Measurements from ENCODE around the gene RAN. TPM values are rescaled to one million over a fixed set of nuclear protein-coding genes. Genes with fewer than 3 reads are reported as not detected.

RAN gene
- total RNA-seq, result 1,000 to 10,000 TPM; 1,100 to 1,397 TPM

GRCh38 chr12:130871286-130872178, at the start of gene RAN:
RAN (plus strand) TSS chr12:130872066; CDS start chr12:130872594, 528 bp downstream.
- peak within 1 kb of the TSS; percentile 96 for H3K27ac Mint-ChIP-seq
- ATAC-seq (replicated peaks in 1 of 2) (peak; percentile 76 to 80), DNase-seq (peak; percentile 90 to 92)
- H3K4me1 Mint-ChIP-seq (ENCODE audit: low read depth), result peaks cover 52% of the 10 kb centered on the region
- H3K4me3 Mint-ChIP-seq, result peak within 1 kb of the TSS; percentile 90 to 98
- H3K27me3 Mint-ChIP-seq (ENCODE audit: low read depth), result no peaks in the 10 kb centered on the region
- H3K9me3 Mint-ChIP-seq, result peaks cover 0 to 1% of the 10 kb centered on the region in 2 donors
- H3K36me3 Mint-ChIP-seq (ENCODE audit: insufficient read depth in 2 of 2), result peaks cover 20 to 39% of the 10 kb centered on the region in 2 donors

- no peak for DNase-seq
- Mint-ChIP-seq H3K4me1 (ENCODE audit: low read depth) (peaks cover 14% of the 10 kb centered on the region), H3K9me3 (no peaks in the 10 kb centered on the region), H3K27me3 (ENCODE audit: low read depth) (no peaks in the 10 kb centered on the region), H3K4me3 (no peak overlapping the region), H3K27ac (no peak overlapping the region), H3K36me3 (ENCODE audit: insufficient read depth in 2 of 2) (peaks cover 0 to 6% of the 10 kb centered on the region in 2 donors)
- no peak for ATAC-seq (replicated peaks in 1 of 2)
Measured at GRCh38 chr12:130825771-130826150, 46.1 kb upstream of the RAN start.

DNA sequence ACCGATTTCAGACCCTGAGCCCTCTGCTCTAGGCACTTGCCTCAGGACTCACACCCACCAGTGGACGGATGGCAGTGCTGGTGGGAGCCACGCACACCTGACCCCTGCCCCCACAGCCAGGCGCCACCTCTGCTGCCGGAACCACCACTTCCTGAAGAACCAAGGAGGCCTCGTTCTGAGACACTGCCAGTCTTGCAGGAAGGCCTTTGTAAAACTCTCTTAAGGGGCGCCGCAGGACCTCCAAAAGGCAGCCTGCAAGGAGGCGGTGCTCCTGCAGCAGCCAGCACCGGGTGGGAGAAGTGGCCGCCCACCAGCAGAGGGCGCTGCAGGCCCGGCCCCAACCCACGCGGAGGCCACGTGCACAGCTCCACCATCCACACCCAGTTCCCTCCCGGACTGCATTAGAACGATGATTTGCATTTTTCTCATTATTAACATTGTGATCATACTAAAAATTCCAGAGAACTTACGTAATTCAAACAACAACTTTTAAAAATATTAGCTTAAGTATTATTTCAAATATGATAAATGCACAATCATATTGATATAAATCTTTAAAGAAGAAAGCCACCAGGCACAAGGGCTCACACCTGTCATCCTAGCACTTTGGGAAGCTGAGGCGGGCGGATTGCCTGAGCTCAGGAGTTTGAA, 45.6 kb upstream of the RAN start:
- H3K36me3 Mint-ChIP-seq (ENCODE audit: insufficient read depth in 2 of 2), result peaks cover 0 to 3% of the 10 kb centered on the region in 2 donors
- peak; percentile 66 to 84 for DNase-seq
- H3K4me1 Mint-ChIP-seq (ENCODE audit: low read depth), result peaks cover 14% of the 10 kb centered on the region
- no peak overlapping the region for H3K4me3 Mint-ChIP-seq
- H3K9me3 Mint-ChIP-seq, result no peaks in the 10 kb centered on the region
- no peak overlapping the region for H3K27ac Mint-ChIP-seq
- peak; percentile 87 to 94 for ATAC-seq (replicated peaks in 1 of 2)
- H3K27me3 Mint-ChIP-seq (ENCODE audit: low read depth), result no peaks in the 10 kb centered on the region

DNA sequence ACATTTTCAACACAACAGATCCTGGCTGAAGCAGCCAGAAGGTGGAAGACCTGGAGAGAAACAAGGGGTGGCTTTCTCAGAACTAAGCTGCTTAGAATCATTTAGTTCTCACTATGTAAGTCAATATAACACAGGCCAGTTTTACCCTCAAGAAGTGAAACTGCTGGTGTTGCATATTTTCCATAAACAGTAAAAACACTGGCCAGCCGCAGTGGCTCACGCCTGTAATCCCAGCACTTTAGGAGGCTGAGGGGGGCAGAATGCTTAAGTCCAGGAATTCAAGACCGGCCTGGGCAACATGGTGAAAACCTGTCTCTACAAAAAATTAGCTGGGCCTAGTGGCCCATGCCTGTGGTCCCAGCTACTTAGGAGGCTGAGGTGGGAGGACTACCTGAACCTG, 44.4 kb upstream of the RAN start:
- Mint-ChIP-seq H3K27ac (no peak overlapping the region), H3K4me1 (ENCODE audit: low read depth) (peaks cover 15% of the 10 kb centered on the region), H3K36me3 (ENCODE audit: insufficient read depth in 2 of 2) (peaks cover 0 to 3% of the 10 kb centered on the region in 2 donors), H3K27me3 (ENCODE audit: low read depth) (no peaks in the 10 kb centered on the region), H3K9me3 (no peaks in the 10 kb centered on the region), H3K4me3 (no peak overlapping the region)
- ATAC-seq (replicated peaks in 1 of 2), result no peak
- no peak for DNase-seq

DNA sequence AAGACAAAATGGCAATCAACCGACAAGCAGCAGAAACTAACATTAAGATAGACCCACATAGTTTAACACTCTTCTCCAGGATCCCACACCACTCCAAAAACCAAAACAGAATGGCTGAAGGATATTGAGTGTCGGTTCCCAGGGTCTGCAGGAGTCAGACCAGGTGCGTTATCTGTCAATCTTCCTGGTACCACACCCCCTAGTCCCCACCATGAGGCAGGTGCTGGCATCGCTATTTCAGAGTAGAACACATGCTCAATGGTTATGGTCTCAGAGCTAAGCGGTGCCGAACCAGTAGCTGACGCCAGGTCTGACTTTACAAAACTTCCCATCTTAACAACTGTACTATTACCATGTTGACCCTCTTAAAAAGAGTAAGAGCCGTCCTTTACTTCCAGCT, 43.0 kb upstream of the RAN start:
- ATAC-seq (replicated peaks in 1 of 2), result no peak
- Mint-ChIP-seq H3K27ac (no peak overlapping the region), H3K4me3 (no peak overlapping the region), H3K27me3 (ENCODE audit: low read depth) (no peaks in the 10 kb centered on the region), H3K36me3 (ENCODE audit: insufficient read depth in 2 of 2) (peaks cover 0 to 1% of the 10 kb centered on the region in 2 donors), H3K4me1 (ENCODE audit: low read depth) (peaks cover 22% of the 10 kb centered on the region), H3K9me3 (no peaks in the 10 kb centered on the region)
- no peak for DNase-seq

DNA sequence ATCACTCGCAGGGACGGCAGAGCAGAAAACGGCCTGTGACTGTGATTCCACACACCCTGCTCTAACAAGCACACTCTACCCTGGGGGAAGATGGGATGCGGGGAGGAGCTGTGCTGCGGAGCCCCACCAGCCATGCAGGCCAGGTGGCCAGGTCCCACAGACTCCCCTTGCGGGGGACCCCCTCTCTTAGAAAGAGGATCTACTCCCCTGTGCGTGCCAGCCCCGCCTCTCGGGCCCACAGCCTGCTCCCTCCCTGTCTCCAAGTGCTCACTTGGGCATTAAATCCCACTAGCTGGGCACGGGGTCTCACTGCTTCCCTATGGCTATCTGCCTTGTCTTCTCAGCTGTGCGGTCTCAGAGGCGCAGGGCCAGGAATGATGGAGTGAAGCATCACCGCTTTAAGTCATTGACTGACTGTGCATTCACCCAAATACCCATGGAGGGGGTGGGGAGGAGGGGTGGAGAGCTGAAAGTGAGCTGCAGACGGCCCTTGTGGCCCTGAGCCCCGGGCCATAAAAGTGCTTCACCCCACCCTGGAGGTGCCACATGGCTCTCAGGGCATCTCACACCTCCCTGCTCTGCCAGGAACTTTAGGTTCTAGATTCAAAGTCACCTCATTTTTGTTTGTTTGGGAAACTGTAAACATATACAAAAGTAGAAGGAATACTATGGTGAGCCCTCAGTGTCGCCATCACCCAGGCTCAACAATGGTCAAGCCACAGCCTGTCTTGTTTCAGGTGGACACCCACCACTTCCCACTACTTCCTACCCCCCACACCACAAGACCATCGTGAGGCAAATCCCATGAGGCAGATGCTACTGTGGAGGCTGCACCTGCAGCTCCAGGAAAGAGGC, 42.2 kb upstream of the RAN start:
- Mint-ChIP-seq H3K4me3 (no peak overlapping the region), H3K27ac (no peak overlapping the region)

DNA sequence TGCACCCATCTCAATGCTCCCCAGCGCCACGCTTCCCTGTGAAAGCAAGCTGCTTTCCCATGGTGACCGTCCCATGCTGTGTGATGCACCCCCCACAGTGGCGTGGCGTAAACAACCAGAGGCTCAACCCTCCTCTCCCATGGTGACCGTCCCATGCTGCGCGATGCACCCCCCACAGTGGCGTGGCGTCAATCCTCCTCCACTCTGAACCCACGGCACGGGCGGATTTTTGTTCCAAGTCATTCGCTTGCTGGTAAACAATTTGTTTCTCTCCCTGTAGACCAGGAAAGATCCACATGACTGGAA, 41.7 kb upstream of the RAN start:
- no peaks in the 10 kb centered on the region for H3K27me3 Mint-ChIP-seq (ENCODE audit: low read depth)
- no peak overlapping the region for H3K27ac Mint-ChIP-seq
- DNase-seq, result no peak
- no peaks in the 10 kb centered on the region for H3K9me3 Mint-ChIP-seq
- ATAC-seq (replicated peaks in 1 of 2), result no peak
- H3K36me3 Mint-ChIP-seq (ENCODE audit: insufficient read depth in 2 of 2), result peaks cover 0 to 1% of the 10 kb centered on the region in 2 donors
- H3K4me1 Mint-ChIP-seq (ENCODE audit: low read depth), result peaks cover 22% of the 10 kb centered on the region
- H3K4me3 Mint-ChIP-seq, result no peak overlapping the region

More for the DNA sequence above, 42.2 kb upstream of the RAN start:
- peaks cover 0 to 1% of the 10 kb centered on the region in 2 donors for H3K36me3 Mint-ChIP-seq (ENCODE audit: insufficient read depth in 2 of 2)
- no peaks in the 10 kb centered on the region for H3K27me3 Mint-ChIP-seq (ENCODE audit: low read depth)
- ATAC-seq (replicated peaks in 1 of 2) (no peak), DNase-seq (no peak)
- peaks cover 22% of the 10 kb centered on the region for H3K4me1 Mint-ChIP-seq (ENCODE audit: low read depth)
- no peaks in the 10 kb centered on the region for H3K9me3 Mint-ChIP-seq

DNA sequence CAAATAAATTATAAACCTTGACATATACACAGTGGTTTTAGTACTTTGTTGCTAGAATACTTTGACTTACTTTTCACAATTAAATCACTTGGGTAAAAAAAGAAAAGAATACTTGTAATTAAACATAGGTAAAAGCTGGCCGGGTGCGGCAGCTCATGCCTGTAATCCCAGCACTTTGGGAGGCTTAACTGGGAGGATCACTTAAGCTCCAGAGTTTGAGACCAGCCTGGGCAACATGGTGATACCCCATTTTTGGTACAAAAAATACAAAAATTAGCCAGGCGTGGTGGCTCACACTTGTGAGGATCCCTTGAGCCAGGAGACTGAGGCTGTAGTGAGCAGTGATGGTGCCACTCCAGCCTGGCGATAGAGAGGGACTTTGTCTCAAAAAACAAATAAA, 40.6 kb upstream of the RAN start:
- no peak for DNase-seq
- ATAC-seq (replicated peaks in 1 of 2), result no peak
- H3K4me3 Mint-ChIP-seq, result no peak overlapping the region
- H3K9me3 Mint-ChIP-seq, result no peaks in the 10 kb centered on the region
- no peak overlapping the region for H3K27ac Mint-ChIP-seq
- peaks cover 28% of the 10 kb centered on the region for H3K4me1 Mint-ChIP-seq (ENCODE audit: low read depth)
- no peaks in the 10 kb centered on the region for H3K27me3 Mint-ChIP-seq (ENCODE audit: low read depth)
- H3K36me3 Mint-ChIP-seq (ENCODE audit: insufficient read depth in 2 of 2), result peaks cover 0 to 1% of the 10 kb centered on the region in 2 donors

DNA sequence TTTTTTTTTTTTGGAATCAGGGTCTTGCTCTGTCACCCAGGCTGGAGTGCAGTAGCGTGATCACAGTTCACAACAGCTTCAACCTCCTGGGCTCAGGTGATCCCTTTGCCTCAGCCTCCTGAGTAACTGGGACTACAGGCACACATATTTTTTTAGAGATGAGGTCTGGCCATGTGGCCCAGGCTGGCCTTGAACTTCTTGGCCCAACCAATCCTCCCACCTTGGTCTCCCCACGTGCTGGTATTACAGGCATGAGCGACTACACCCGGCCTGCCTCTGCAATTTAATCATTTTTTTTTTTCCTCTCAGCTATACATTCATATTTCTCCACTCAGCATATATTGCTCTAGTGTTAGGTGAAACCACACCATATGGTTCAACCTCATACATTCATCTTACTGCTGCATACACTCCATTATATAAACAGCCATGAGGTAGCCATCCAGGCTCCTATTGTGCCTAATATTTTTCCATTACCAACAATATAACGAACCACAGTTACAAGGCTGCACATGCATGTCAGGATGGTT, 39.9 kb upstream of the RAN start:
- H3K9me3 Mint-ChIP-seq, result no peaks in the 10 kb centered on the region
- no peak overlapping the region for H3K4me3 Mint-ChIP-seq
- ATAC-seq (replicated peaks in 1 of 2) (no peak), DNase-seq (no peak)
- peak overlapping the region; percentile 47 for H3K27ac Mint-ChIP-seq
- no peaks in the 10 kb centered on the region for H3K27me3 Mint-ChIP-seq (ENCODE audit: low read depth)
- H3K36me3 Mint-ChIP-seq (ENCODE audit: insufficient read depth in 2 of 2), result no peaks in the 10 kb centered on the region
- peaks cover 30% of the 10 kb centered on the region for H3K4me1 Mint-ChIP-seq (ENCODE audit: low read depth)

- peaks cover 30% of the 10 kb centered on the region for H3K4me1 Mint-ChIP-seq (ENCODE audit: low read depth)
- ATAC-seq (replicated peaks in 1 of 2), result no peak
- H3K4me3 Mint-ChIP-seq, result no peak overlapping the region
- no peak for DNase-seq
- H3K27ac Mint-ChIP-seq, result no peak overlapping the region
- no peaks in the 10 kb centered on the region for H3K9me3 Mint-ChIP-seq
- H3K36me3 Mint-ChIP-seq (ENCODE audit: insufficient read depth in 2 of 2), result no peaks in the 10 kb centered on the region
- H3K27me3 Mint-ChIP-seq (ENCODE audit: low read depth), result no peaks in the 10 kb centered on the region
Measured at GRCh38 chr12:130832561-130833209, 39.2 kb upstream of the RAN start.

GRCh38 chr12:130835011-130835410, 36.9 kb upstream of the RAN start:
- DNase-seq (no peak), ATAC-seq (replicated peaks in 1 of 2) (no peak)
- Mint-ChIP-seq H3K4me3 (no peak overlapping the region), H3K4me1 (ENCODE audit: low read depth) (peaks cover 45% of the 10 kb centered on the region), H3K9me3 (no peaks in the 10 kb centered on the region), H3K27me3 (ENCODE audit: low read depth) (no peaks in the 10 kb centered on the region), H3K27ac (no peak overlapping the region), H3K36me3 (ENCODE audit: insufficient read depth in 2 of 2) (no peaks in the 10 kb centered on the region)

GRCh38 chr12:130835436-130835835, 36.4 kb upstream of the RAN start:
- H3K9me3 Mint-ChIP-seq, result no peaks in the 10 kb centered on the region
- no peak overlapping the region for H3K27ac Mint-ChIP-seq
- DNase-seq, result no peak
- no peaks in the 10 kb centered on the region for H3K27me3 Mint-ChIP-seq (ENCODE audit: low read depth)
- ATAC-seq (replicated peaks in 1 of 2), result no peak
- H3K4me3 Mint-ChIP-seq, result no peak overlapping the region
- no peaks in the 10 kb centered on the region for H3K36me3 Mint-ChIP-seq (ENCODE audit: insufficient read depth in 2 of 2)
- H3K4me1 Mint-ChIP-seq (ENCODE audit: low read depth), result peaks cover 47% of the 10 kb centered on the region
